Natural killer cell (primary cell): ENCODE measurements around the gene KIAA0513. TPM values are rescaled to one million over a fixed set of nuclear protein-coding genes. Genes with fewer than 3 reads are reported as not detected.

Source experiments
- ATAC-seq, 3 donors: fragments of 150-1000 bp in 2 of 3; fragments of 200-7000 bp in 1 of 3; cut with Tn5 transposase; 1 replicate in 1 of 3; 2 replicates in 2 of 3; pipeline ENCODE4 v1.10.0; 2021; ENCODE audit warnings: mild to moderate bottlenecking in 2 of 3, moderate library complexity in 2 of 3
- DNase-seq, 2 donors: peaks; one replicate each; pipeline versions ENCODE4 v3.0.0 to v3.0.0-alpha.2; 2013 to 2021; ENCODE audit warnings: mixed read lengths in 1 of 2
- H3K27ac ChIP-seq: one replicate; pipeline ENCODE4 v1.5.1; 2013; ENCODE audit warnings: mild to moderate bottlenecking, low read length
- H3K27me3 ChIP-seq: one replicate; pipeline ENCODE4 v1.6.1; 2013; ENCODE audit warnings: low read length; ENCODE audit not compliant: control insufficient read depth, insufficient read depth
- H3K36me3 ChIP-seq: one replicate; pipeline ENCODE4 v1.6.1; 2013; ENCODE audit warnings: low read length; ENCODE audit not compliant: control insufficient read depth, insufficient read depth
- H3K4me1 ChIP-seq: one replicate; pipeline ENCODE4 v1.6.1; 2013; ENCODE audit warnings: low read length; ENCODE audit not compliant: control insufficient read depth, insufficient read depth
- H3K4me3 ChIP-seq: one replicate; pipeline ENCODE4 v1.5.1; 2013; ENCODE audit warnings: low read length
- H3K9me3 ChIP-seq: one replicate; pipeline ENCODE4 v1.6.1; 2013; ENCODE audit warnings: low read length; ENCODE audit not compliant: control insufficient read depth, insufficient read depth
- H3K27ac Mint-ChIP-seq, 2 donors: one replicate each; pipeline ENCODE4 v1.8.0; 2022; ENCODE audit warnings: mild to moderate bottlenecking in 2 of 2, mixed read lengths in 2 of 2, moderate library complexity in 1 of 2
- H3K27me3 Mint-ChIP-seq, 2 donors: one replicate each; pipeline ENCODE4 v1.8.0; 2022; ENCODE audit warnings: low read depth in 2 of 2, mixed read lengths in 2 of 2
- H3K36me3 Mint-ChIP-seq: one replicate; pipeline ENCODE4 v1.8.0; 2022; ENCODE audit warnings: mixed read lengths
- H3K4me1 Mint-ChIP-seq, 2 donors: one replicate each; pipeline ENCODE4 v1.8.0; 2022; ENCODE audit warnings: mixed read lengths in 2 of 2
- H3K4me3 Mint-ChIP-seq: one replicate; pipeline ENCODE4 v1.8.0; 2022; ENCODE audit warnings: mild to moderate bottlenecking, moderate library complexity, mixed read lengths
- H3K9me3 Mint-ChIP-seq, 2 donors: one replicate each; pipeline ENCODE4 v1.8.0; 2022; ENCODE audit warnings: mixed read lengths in 2 of 2
- WGBS: methylation state at CpG from one replicate; pipeline ENCODE4 v1.1.7; 2013; ENCODE audit warnings: missing lambda C conversion rate; ENCODE audit not compliant: insufficient coverage; 5-methylcytosine and 5-hydroxymethylcytosine counted together
- intact Hi-C: fragments of 100-400 bp; cut with micrococcal nuclease; formaldehyde crosslinking; loops from one replicate; pipeline ENCODE4 v1.14.2; 2022
- total RNA-seq, 4 donors: library from RNA; stranded (reverse); fragments of 120-200 nt in 1 of 4; gene quantifications; one replicate each; pipeline versions ENCODE4 v1.2.3 to v1.2.4, GENCODE V29; 2013 to 2022
- TF ChIP-seq, protein P1 (sequence below): fragments of 200-600 bp; IDR thresholded peaks from one replicate; pipeline ENCODE4 v1.8.0; 2022; ENCODE audit warnings: antibody characterized with exemption

The KIAA0513 gene
- total RNA-seq, 3 donors from 2014 or later (not counting 1 experiment from before 2014, with no cell fraction given): 7.9 to 17.7 (median 12.1) TPM

DNA sequence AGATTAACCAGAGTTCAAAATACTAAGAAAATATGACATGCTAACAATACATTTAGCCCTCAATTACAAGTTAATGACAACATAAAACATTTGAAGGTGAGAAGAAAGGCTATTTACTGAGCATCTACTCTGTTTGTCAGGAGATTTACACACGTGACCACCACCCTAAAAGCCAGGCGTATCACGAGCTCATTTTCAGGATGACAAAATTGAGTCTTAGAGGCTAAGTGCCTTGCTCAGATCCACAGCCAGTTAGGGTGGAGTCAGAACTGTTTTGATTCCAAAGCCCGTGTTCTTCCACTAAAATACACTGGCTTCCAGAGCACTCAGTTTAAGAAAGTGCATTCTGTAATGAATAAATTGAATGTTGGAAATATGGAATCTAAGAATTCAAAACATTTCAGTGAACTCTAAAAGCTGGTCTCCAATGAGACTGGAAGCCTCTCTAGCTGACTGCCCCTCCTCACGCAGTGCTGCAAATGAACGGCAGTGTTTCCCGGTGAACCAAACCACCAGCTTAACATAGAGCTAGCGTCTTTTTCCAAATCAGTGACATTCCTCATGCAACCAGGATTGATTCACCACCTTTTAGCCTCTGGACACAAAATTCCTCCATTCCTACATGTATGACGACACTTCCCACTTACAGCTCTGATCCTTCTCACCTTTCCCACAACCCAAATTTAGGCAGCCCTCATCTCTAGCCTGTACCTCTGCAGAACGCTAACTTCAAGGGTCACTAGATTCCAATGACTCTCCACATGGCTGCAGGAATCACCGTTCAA, 22.1 kb upstream of the KIAA0513 start:
- intact Hi-C loops: no loop called here
- no peaks in the 10 kb centered on the region for H3K9me3 Mint-ChIP-seq
- H3K4me1 ChIP-seq: peaks cover 36% of the 10 kb centered on the region
- no peaks in the 10 kb centered on the region for H3K9me3 ChIP-seq
- no peak overlapping the region for H3K27ac ChIP-seq
- TF ChIP-seq, protein P1, sequence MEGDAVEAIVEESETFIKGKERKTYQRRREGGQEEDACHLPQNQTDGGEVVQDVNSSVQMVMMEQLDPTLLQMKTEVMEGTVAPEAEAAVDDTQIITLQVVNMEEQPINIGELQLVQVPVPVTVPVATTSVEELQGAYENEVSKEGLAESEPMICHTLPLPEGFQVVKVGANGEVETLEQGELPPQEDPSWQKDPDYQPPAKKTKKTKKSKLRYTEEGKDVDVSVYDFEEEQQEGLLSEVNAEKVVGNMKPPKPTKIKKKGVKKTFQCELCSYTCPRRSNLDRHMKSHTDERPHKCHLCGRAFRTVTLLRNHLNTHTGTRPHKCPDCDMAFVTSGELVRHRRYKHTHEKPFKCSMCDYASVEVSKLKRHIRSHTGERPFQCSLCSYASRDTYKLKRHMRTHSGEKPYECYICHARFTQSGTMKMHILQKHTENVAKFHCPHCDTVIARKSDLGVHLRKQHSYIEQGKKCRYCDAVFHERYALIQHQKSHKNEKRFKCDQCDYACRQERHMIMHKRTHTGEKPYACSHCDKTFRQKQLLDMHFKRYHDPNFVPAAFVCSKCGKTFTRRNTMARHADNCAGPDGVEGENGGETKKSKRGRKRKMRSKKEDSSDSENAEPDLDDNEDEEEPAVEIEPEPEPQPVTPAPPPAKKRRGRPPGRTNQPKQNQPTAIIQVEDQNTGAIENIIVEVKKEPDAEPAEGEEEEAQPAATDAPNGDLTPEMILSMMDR: no peak
- H3K27me3 Mint-ChIP-seq: no peaks in the 10 kb centered on the region
- H3K27me3 ChIP-seq: no peaks in the 10 kb centered on the region
- H3K36me3 ChIP-seq: peaks cover 2% of the 10 kb centered on the region
- no peak overlapping the region for H3K4me3 Mint-ChIP-seq
- peak overlapping the region in 1 of 2 donors; percentile 43 for H3K27ac Mint-ChIP-seq
- H3K36me3 Mint-ChIP-seq: peaks cover under 1% of the 10 kb centered on the region
- DNase-seq (no peak), ATAC-seq (no peak)
- whole genome bisulfite sequencing: 94% methylated on average over 10 of the region's 11 CpGs
- H3K4me1 Mint-ChIP-seq: peaks cover 52 to 69% of the 10 kb centered on the region in 2 donors
- no peak overlapping the region for H3K4me3 ChIP-seq

DNA sequence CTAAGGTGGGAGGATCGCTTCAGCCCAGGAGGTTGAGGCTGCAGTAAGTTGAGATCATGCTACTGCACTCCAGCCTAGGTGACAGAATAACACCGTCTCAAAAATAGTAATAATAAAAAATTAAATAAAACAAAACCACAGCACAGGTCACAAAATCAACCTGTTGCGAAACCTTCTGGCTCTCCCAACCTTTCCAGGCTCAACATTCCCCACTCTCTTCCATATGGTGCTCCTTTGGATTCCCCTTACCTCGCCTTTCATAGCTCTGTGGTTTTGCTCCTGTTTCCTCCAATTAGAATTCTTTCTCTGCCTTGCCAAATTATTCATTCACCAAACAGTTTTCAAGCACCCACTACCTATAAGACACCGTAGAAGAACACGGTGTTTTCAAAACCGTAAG, 21.0 kb upstream of the KIAA0513 start:
- no peak for DNase-seq
- peaks cover 41% of the 10 kb centered on the region for H3K4me1 ChIP-seq
- H3K36me3 ChIP-seq: peaks cover 2% of the 10 kb centered on the region
- 96% methylated on average over 7 of the region's 7 CpGs for WGBS
- Mint-ChIP-seq H3K9me3 (no peaks in the 10 kb centered on the region), H3K27me3 (peaks cover 0 to 3% of the 10 kb centered on the region in 2 donors), H3K36me3 (peaks cover 6% of the 10 kb centered on the region), H3K27ac (peak overlapping the region in 1 of 2 donors; percentile 21), H3K4me3 (no peak overlapping the region), H3K4me1 (peaks cover 59 to 74% of the 10 kb centered on the region in 2 donors)
- no peaks in the 10 kb centered on the region for H3K9me3 ChIP-seq
- no peak for ATAC-seq
- H3K27ac ChIP-seq: no peak overlapping the region
- TF ChIP-seq, protein P1: no peak
- H3K27me3 ChIP-seq: no peaks in the 10 kb centered on the region
- H3K4me3 ChIP-seq: no peak overlapping the region
- intact Hi-C loops: no loop called here

DNA sequence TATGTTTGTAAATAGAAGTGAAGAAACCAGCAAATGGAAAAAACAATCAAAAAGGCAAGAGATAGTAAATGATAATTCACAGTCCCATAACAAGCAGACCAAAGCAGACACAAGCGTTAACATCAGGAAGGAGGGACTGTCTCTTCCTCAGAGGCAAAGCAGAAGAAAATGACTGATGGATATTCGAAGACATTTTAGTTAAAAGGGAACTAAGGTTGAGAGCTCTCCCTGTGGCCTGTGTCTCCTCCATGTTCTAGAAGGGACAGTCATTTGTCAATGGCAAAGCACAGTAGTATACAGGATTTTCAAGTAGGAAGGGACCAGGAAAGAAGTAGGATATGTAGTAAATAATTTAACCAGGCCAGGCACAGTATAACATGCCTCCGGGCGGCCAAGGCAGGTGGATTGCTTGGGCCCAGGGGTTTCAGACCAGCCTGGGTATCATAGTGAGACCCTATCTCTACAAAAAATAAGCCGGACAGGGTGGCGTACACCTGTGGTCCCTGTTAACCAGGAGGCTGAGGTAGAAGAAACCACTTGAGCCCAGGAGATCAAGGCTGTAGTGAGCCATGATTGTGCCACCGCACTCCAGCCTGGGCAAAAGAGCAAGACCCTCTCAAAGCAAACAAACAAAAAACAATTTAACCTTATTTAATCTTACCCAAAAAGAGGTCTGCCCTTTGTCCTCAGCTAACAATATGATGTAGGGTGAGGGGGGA, 19.9 kb upstream of the KIAA0513 start:
- TF ChIP-seq, protein P1: no peak
- H3K4me3 Mint-ChIP-seq: no peak overlapping the region
- peaks cover 2% of the 10 kb centered on the region for H3K36me3 ChIP-seq
- H3K9me3 Mint-ChIP-seq: no peaks in the 10 kb centered on the region
- H3K27me3 ChIP-seq: no peaks in the 10 kb centered on the region
- ATAC-seq (no peak), DNase-seq (no peak)
- 93% methylated on average over 7 of the region's 7 CpGs for WGBS
- no peaks in the 10 kb centered on the region for H3K9me3 ChIP-seq
- intact Hi-C loops: no loop called here
- H3K4me3 ChIP-seq: no peak overlapping the region
- peaks cover 51 to 72% of the 10 kb centered on the region in 2 donors for H3K4me1 Mint-ChIP-seq
- H3K4me1 ChIP-seq: peaks cover 39% of the 10 kb centered on the region
- H3K27me3 Mint-ChIP-seq: peaks cover 0 to 4% of the 10 kb centered on the region in 2 donors
- no peak overlapping the region for H3K27ac ChIP-seq
- peaks cover 6% of the 10 kb centered on the region for H3K36me3 Mint-ChIP-seq
- H3K27ac Mint-ChIP-seq: no peak overlapping the region
